ENCODE measurements around the gene ZNF563. TPM values are rescaled to one million over a fixed set of nuclear protein-coding genes. Genes with fewer than 3 reads are reported as not detected.

Gene ZNF563
- total RNA-seq, 1 donor from 2014 or later, result 3.9 TPM

- H3K36me3 Mint-ChIP-seq, result peaks cover 54% of the 10 kb centered on the region
These were observed 11.8 kb upstream of the ZNF563 start for GRCh38 chr19:12345197-12345596.

GRCh38 chr19:12331211-12331941 is 2.1 kb downstream of the ZNF563 start:
- Mint-ChIP-seq H3K36me3 (peaks cover 4% of the 10 kb centered on the region), H3K27ac (no peak overlapping the region), H3K9me3 (no peaks in the 10 kb centered on the region), H3K4me3 (peak overlapping the region; percentile 39), H3K4me1 (peaks cover 22% of the 10 kb centered on the region), H3K27me3 (ENCODE audit: low read depth) (no peaks in the 10 kb centered on the region)
- no peak for DNase-seq (ENCODE audit: low spot score in 2 of 2, unreplicated experiment in 2 of 2)
- no peak for TF ChIP-seq CTCF (IDR thresholded peaks at IDR 0.05; ENCODE audit: unreplicated experiment)

More at GRCh38 chr19:12345197-12345596, 11.8 kb upstream of the ZNF563 start:
- no peak overlapping the region for H3K27ac Mint-ChIP-seq
- H3K4me1 Mint-ChIP-seq, result no peaks in the 10 kb centered on the region
- no peak for TF ChIP-seq CTCF (IDR thresholded peaks at IDR 0.05; ENCODE audit: unreplicated experiment)
- H3K9me3 Mint-ChIP-seq, result peaks cover 59% of the 10 kb centered on the region
- no peak for DNase-seq (ENCODE audit: low spot score in 2 of 2, unreplicated experiment in 2 of 2)
- H3K27me3 Mint-ChIP-seq (ENCODE audit: low read depth), result no peaks in the 10 kb centered on the region
- no peak overlapping the region for H3K4me3 Mint-ChIP-seq

GRCh38 chr19:12330340-12330739 is 3.1 kb downstream of the ZNF563 start:
- no peak for TF ChIP-seq CTCF (IDR thresholded peaks at IDR 0.05; ENCODE audit: unreplicated experiment)
- no peak overlapping the region for H3K4me3 Mint-ChIP-seq
- H3K36me3 Mint-ChIP-seq, result peaks cover 8% of the 10 kb centered on the region

GRCh38 chr19:12325690-12326089 is 7.7 kb downstream of the ZNF563 start:
- Mint-ChIP-seq H3K27me3 (ENCODE audit: low read depth) (no peaks in the 10 kb centered on the region), H3K4me1 (peaks cover 1% of the 10 kb centered on the region), H3K36me3 (peaks cover 36% of the 10 kb centered on the region), H3K27ac (no peak overlapping the region), H3K9me3 (peaks cover 28% of the 10 kb centered on the region), H3K4me3 (no peak overlapping the region)
- no peak for DNase-seq (ENCODE audit: low spot score in 2 of 2, unreplicated experiment in 2 of 2)
- no peak for TF ChIP-seq CTCF (IDR thresholded peaks at IDR 0.05; ENCODE audit: unreplicated experiment)

More at GRCh38 chr19:12330340-12330739, 3.1 kb downstream of the ZNF563 start:
- Mint-ChIP-seq H3K4me1 (peaks cover 22% of the 10 kb centered on the region), H3K27me3 (ENCODE audit: low read depth) (no peaks in the 10 kb centered on the region), H3K27ac (no peak overlapping the region), H3K9me3 (peaks cover 5% of the 10 kb centered on the region)
- no peak for DNase-seq (ENCODE audit: low spot score in 2 of 2, unreplicated experiment in 2 of 2)

- no peak overlapping the region for H3K4me3 Mint-ChIP-seq
- no peaks in the 10 kb centered on the region for H3K27me3 Mint-ChIP-seq (ENCODE audit: low read depth)
- H3K4me1 Mint-ChIP-seq, result no peaks in the 10 kb centered on the region
- peaks cover 48% of the 10 kb centered on the region for H3K9me3 Mint-ChIP-seq
- H3K27ac Mint-ChIP-seq, result no peak overlapping the region
- DNase-seq (ENCODE audit: low spot score in 2 of 2, unreplicated experiment in 2 of 2), result no peak
- H3K36me3 Mint-ChIP-seq, result peaks cover 66% of the 10 kb centered on the region
- no peak for TF ChIP-seq CTCF (IDR thresholded peaks at IDR 0.05; ENCODE audit: unreplicated experiment)
These were observed 14.5 kb downstream of the ZNF563 start for GRCh38 chr19:12318782-12319413.

Measured in mesothelial cell of epicardium (in vitro differentiated cells).